Kidney (tissue), 14 donors: ENCODE results near the gene LINGO3. TPM values are rescaled to one million over a fixed set of nuclear protein-coding genes. Genes with fewer than 3 reads are reported as not detected.
"Not testable (repeated sequence)": the region's sequence is repeated elsewhere in the genome, so short reads cannot be mapped to it uniquely, and the experiment has no call there.

Source experiments
- DNase-seq, 5 donors: peaks; one replicate each; pipeline ENCODE4 v3.0.0-alpha.2; 2013 to 2020
- FAIRE-seq: peaks from 2 replicates; lab custom pipeline; 2012; peaks lifted over from hg19 to GRCh38; lab: Jason Lieb, UNC
- H3K27ac ChIP-seq, 2 donors: one replicate each; pipeline ENCODE4 v1.7.0; 2013; ENCODE audit warnings: low read depth in 2 of 2, low read length in 2 of 2, inconsistent platforms in 1 of 2
- H3K27me3 ChIP-seq: one replicate; pipeline ENCODE4 v1.7.1; 2013; ENCODE audit warnings: low read length, inconsistent platforms; ENCODE audit not compliant: control insufficient read depth, insufficient read depth
- H3K36me3 ChIP-seq, 3 donors: one replicate each; pipeline versions ENCODE4 v1.7.0 to v1.7.1; 2013; ENCODE audit warnings: low read length in 3 of 3, control low read depth in 1 of 3, inconsistent platforms in 1 of 3; ENCODE audit not compliant: insufficient read depth in 3 of 3, control insufficient read depth in 2 of 3
- H3K4me1 ChIP-seq, 3 donors: one replicate each; pipeline versions ENCODE4 v1.7.0 to v1.7.1; 2013; ENCODE audit warnings: low read length in 3 of 3, inconsistent platforms in 1 of 3, low read depth in 1 of 3; ENCODE audit not compliant: control insufficient read depth in 2 of 3, insufficient read depth in 2 of 3
- H3K4me3 ChIP-seq, 3 donors: one replicate each; pipeline versions ENCODE4 v1.7.0 to v1.8.1; 2013; ENCODE audit warnings: low read length in 3 of 3, control low read depth in 1 of 3, inconsistent platforms in 1 of 3
- H3K9ac ChIP-seq, 3 donors: one replicate each; pipeline versions ENCODE4 v1.7.0 to v1.7.1; 2013; ENCODE audit warnings: low read length in 3 of 3, control low read depth in 1 of 3, inconsistent platforms in 1 of 3
- H3K9me3 ChIP-seq, 3 donors: one replicate each; pipeline versions ENCODE4 v1.7.0 to v1.7.1; 2013; ENCODE audit warnings: low read length in 3 of 3, control low read depth in 1 of 3, inconsistent platforms in 1 of 3; ENCODE audit not compliant: control insufficient read depth in 2 of 3, insufficient read depth in 1 of 3
- CTCF ChIP-seq: IDR thresholded peaks from 3 replicates; pipeline ENCODE4 v1.5.1; 2012; ENCODE audit warnings: mild to moderate bottlenecking, moderate library complexity, borderline replicate concordance; ENCODE audit not compliant: insufficient read depth; ENCODE audit errors: extremely low read depth
- intact Hi-C: fragments of 100-400 bp; cut with DNase I; formaldehyde crosslinking; loops from one replicate; pipeline ENCODE4 v1.11.1; 2022
- polyA plus RNA-seq: library from polyadenylated mRNA; stranded (reverse); fragments of 350-450 nt; fragmentation: Illumina TruSeq; extraction: RNeasy Lipid Tissue Mini Kit (QIAGEN cat#74804); gene quantifications from one replicate; pipeline ENCODE4 v1.2.3, GENCODE V29; 2014; ENCODE audit warnings: low read depth, low replicate concordance; ENCODE audit not compliant: insufficient read depth
- total RNA-seq: library from RNA; stranded (reverse); fragmentation: NEBNext Ultra II Directional; extraction: Animal tissue kit (Norgen Biotek cat#: 25700); gene quantifications from one replicate; pipeline ENCODE4 v1.2.1, GENCODE V29; 2021
- donor health status: control.
- donor health status: control.
- donor health status: control.
- donor health status: control.
- donor health status: control.
- donor health status: DM: yes; HTN: yes; CAD: no.
- donor health status: Normal renal cell carcinoma (clear cell type).

Gene LINGO3
- total and polyA plus RNA-seq, 2 donors from 2014 or later = 0.09 TPM; not detected in 1

DNA sequence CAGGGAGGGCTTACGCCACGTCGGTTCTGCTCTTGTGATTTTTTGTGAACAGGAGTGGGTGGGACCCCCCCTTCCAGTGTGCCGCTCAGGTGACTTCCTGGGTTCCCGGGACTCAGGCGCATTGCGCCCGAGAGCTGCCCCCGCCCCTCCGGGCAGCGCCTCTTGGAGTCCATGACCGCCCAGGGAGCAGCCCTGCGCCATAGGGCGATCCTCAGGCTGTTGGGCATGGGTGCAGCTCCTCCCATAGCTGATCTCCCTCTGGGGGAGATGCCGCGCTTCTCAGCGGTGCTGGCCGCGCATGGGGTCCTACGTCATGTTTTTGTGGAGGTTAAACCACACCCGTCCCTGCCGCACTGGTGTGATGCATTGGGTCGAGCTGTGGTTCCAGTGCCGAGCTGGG, 44.2 kb upstream of the LINGO3 start:
- intact Hi-C loops = no loop called here
- no peak overlapping the region for H3K9ac ChIP-seq
- H3K27ac ChIP-seq = no peak overlapping the region
- H3K9me3 ChIP-seq = no peaks in the 10 kb centered on the region
- no peak overlapping the region for H3K4me3 ChIP-seq
- peak in 1 of 5 donors; percentile 60 for DNase-seq
- no peak for TF ChIP-seq CTCF
- H3K4me1 ChIP-seq = no peaks in the 10 kb centered on the region
- peaks cover 0 to 15% (median 5%) of the 10 kb centered on the region in 3 donors for H3K36me3 ChIP-seq
- no peaks in the 10 kb centered on the region for H3K27me3 ChIP-seq
- no peak for FAIRE-seq

DNA sequence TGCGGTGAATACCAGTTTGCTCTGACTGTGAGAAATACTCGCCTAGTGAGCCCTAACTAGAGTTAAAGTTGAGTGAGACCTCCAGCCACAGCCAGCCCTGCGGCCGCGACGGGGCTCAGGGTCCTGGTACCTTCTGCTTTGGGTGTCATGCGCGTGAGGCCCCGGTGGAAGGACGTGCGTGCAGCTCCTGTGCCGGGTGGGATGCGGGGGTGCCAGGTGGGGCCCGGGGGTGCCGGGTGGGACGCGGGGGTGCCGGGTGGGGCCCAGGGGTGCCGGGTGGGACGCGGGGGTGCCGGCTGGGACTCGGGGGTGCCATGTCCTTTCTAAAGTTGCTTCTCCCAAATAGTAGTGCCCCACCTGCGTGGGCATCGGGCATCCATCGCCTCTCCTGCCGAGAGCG, 43.6 kb upstream of the LINGO3 start:
- intact Hi-C loops = no loop called here
- Histone ChIP-seq H3K9me3 (no peaks in the 10 kb centered on the region), H3K9ac (no peak overlapping the region), H3K4me3 (no peak overlapping the region), H3K27ac (no peak overlapping the region), H3K4me1 (no peaks in the 10 kb centered on the region), H3K27me3 (no peaks in the 10 kb centered on the region), H3K36me3 (peaks cover 0 to 15% (median 5%) of the 10 kb centered on the region in 3 donors)
- DNase-seq = peak in 1 of 5 donors; percentile 55
- no peak for FAIRE-seq
- no peak for TF ChIP-seq CTCF

DNA sequence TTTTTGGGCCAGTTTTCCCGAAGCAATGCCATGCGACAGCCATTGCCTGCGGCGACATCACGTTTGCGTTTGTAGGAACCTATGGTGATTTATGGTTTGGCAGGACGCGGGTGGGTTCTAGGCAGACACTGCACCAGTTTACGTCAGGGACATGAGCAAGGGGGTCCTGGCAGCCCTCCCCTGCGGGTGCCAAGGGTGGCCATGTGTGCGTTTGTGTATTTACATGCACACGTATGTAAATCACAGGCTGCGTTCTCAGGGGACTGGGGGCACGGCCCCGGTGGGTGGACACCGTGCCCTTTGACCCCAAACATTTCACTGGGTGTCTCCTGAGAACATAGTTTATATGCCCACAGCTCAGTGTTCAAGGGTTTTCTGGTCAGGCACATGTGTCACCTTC, 42.7 kb upstream of the LINGO3 start:
- Histone ChIP-seq H3K4me3 (no peak overlapping the region), H3K9me3 (no peaks in the 10 kb centered on the region), H3K36me3 (peaks cover 0 to 15% (median 5%) of the 10 kb centered on the region in 3 donors), H3K9ac (no peak overlapping the region), H3K27ac (no peak overlapping the region), H3K27me3 (no peaks in the 10 kb centered on the region), H3K4me1 (no peaks in the 10 kb centered on the region)
- peak in 1 of 5 donors; percentile 64 for DNase-seq
- no peak for TF ChIP-seq CTCF
- FAIRE-seq = no peak
- intact Hi-C loops = no loop called here

DNA sequence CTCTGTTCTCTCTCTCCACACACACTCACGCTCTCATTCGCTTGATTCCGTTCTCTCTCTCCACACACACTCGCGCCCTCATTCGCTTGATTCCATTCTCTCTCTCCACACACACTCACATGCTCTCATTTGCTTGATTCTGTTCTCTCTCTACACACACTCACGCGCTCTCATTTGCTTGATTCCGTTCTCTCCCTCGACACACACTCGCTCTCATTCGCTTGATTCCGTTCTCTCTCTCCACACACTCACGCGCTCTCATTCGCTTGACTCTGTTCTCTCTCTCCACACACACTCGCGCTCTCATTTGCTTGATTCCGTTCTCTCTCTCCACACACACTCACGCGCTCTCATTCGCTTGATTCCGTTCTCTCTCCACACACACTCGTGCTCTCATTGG, 41.9 kb upstream of the LINGO3 start:
- peaks cover 0 to 15% (median 6%) of the 10 kb centered on the region in 3 donors for H3K36me3 ChIP-seq
- H3K4me1 ChIP-seq, H3K27ac ChIP-seq, H3K9me3 ChIP-seq, FAIRE-seq, H3K9ac ChIP-seq, H3K27me3 ChIP-seq, intact Hi-C loops, H3K4me3 ChIP-seq: not testable (repeated sequence)
- peak in 1 of 5 donors; percentile 7 for DNase-seq
